Sigmoid colon (tissue), 7 donors: ENCODE measurements around the gene HRH4. TPM values are rescaled to one million over a fixed set of nuclear protein-coding genes. Genes with fewer than 3 reads are reported as not detected.

Experiments
- DNase-seq: peaks from one replicate; pipeline ENCODE4 v3.0.0-alpha.2; 2019
- H3K27ac ChIP-seq, 4 donors: fragments of 200-600 bp; sonication (generic); one replicate each; pipeline ENCODE4 v1.5.1; 2016 to 2019; ENCODE audit warnings: mild to moderate bottlenecking in 1 of 4
- H3K27me3 ChIP-seq, 3 donors: fragments of 200-600 bp; sonication (generic); one replicate each; pipeline ENCODE4 v1.5.1; 2019; ENCODE audit warnings: mild to moderate bottlenecking in 1 of 3
- H3K36me3 ChIP-seq, 4 donors: fragments of 200-600 bp; sonication (generic); one replicate each; pipeline ENCODE4 v1.5.1; 2016 to 2019
- H3K4me1 ChIP-seq, 4 donors: fragments of 200-600 bp; sonication (generic); one replicate each; pipeline ENCODE4 v1.5.1; 2017 to 2019
- H3K4me3 ChIP-seq, 4 donors: fragments of 200-600 bp; sonication (generic); one replicate each; pipeline ENCODE4 v1.5.1; 2017 to 2019; ENCODE audit warnings: mild to moderate bottlenecking in 2 of 4, moderate library complexity in 1 of 4
- H3K9me3 ChIP-seq, 4 donors: fragments of 200-600 bp in 3 of 4; sonication (generic) in 3 of 4; one replicate each; pipeline versions ENCODE4 v1.5.1 to v1.6.1; 2013 to 2019
- CTCF ChIP-seq, 4 experiments: fragments of 450-650 bp in 3 of 4; fragments of 200-600 bp in 1 of 4; IDR thresholded peaks; one replicate each; pipeline ENCODE4 v1.5.1; 2016 to 2019; ENCODE audit warnings: antibody characterized with exemption in 4 of 4, mild to moderate bottlenecking in 3 of 4, moderate library complexity in 2 of 4
- EP300 ChIP-seq, 4 donors: sonication (generic); formaldehyde crosslinking; IDR thresholded peaks; one replicate each; pipeline ENCODE4 v1.6.1; 2017; ENCODE audit warnings: antibody characterized with exemption in 4 of 4
- POLR2A ChIP-seq, 2 donors: fragments of 450-650 bp; IDR thresholded peaks; one replicate each; pipeline ENCODE4 v1.6.1; 2016; ENCODE audit warnings: antibody characterized with exemption in 2 of 2, mild to moderate bottlenecking in 2 of 2, moderate library complexity in 2 of 2
- POLR2AphosphoS5 ChIP-seq, 4 donors: sonication (generic); formaldehyde crosslinking; IDR thresholded peaks; one replicate each; pipeline ENCODE4 v1.6.1; 2017; ENCODE audit warnings: antibody characterized with exemption in 4 of 4
- WGBS, 2 donors: extraction: QIAGEN DNeasy Blood & Tissue Kit; methylation state at CpG; one replicate each; pipeline ENCODE4 v1.1.7; 2013; 5-methylcytosine and 5-hydroxymethylcytosine counted together
- intact Hi-C: fragments of 100-400 bp; cut with DNase I; formaldehyde crosslinking; loops from one replicate; pipeline ENCODE4 v1.15.1; 2023
- polyA plus RNA-seq, 3 donors: library from polyadenylated mRNA; stranded (reverse); fragments of 200-250 nt; gene quantifications; one replicate each; pipeline ENCODE4 v1.2.3, GENCODE V29; 2013
- total RNA-seq, 4 donors: library from RNA; depleted of rRNA; stranded (reverse); fragments of >200 nt; gene quantifications; one replicate each; pipeline ENCODE4 v1.1.0, GENCODE V29; 2016
- donor health status: healthy with polysubstance abuse.
- donor health status: Bipolar disorder and iron deficiency.
- donor health status: healthy.

HRH4 gene
- total RNA-seq (under 1 TPM in 1 of 4 donors, not detected in 3; under 0.01 TPM), polyA plus RNA-seq (under 1 TPM in 1 of 3 donors, not detected in 2; 0.01 TPM)

DNA sequence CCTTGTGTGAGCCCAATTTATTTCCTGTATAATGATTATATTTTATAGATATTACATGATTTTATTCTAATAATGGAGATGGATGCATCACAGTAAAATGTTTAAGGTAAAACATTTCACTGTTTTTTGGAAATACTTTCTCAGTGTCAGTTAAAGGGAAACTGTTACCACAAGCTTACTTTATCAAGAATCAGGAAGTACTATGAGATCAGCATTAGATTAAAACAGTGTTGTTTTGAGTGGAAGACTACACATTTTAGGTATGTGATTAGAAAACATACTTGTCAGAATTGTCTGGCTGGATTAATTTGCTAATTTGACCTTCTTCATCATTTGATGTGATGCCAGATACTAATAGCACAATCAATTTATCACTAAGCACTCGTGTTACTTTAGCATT lies at the start of gene HRH4:
TSS of gene HRH4 (plus strand) at position 250 of the 400 bp plus-strand sequence. CDS start at position 342, 92 bp downstream.
- 68 to 75% methylated on average over 1 of the region's 1 CpG for WGBS, 2 donors
- intact Hi-C loops: no loop called here

GRCh38 chr18:24413148-24413547 lies 47.3 kb upstream of the HRH4 start:
- intact Hi-C loops: no loop called here
- Histone ChIP-seq H3K4me1 (no peaks in the 10 kb centered on the region), H3K27me3 (peaks cover 0 to 12% (median 0%) of the 10 kb centered on the region in 3 donors), H3K9me3 (no peaks in the 10 kb centered on the region), H3K27ac (no peak overlapping the region), H3K4me3 (no peak overlapping the region), H3K36me3 (no peaks in the 10 kb centered on the region)
- DNase-seq: no peak
- TF ChIP-seq POLR2AphosphoS5 (IDR thresholded peaks at IDR 0.05) (no peak), EP300 (IDR thresholded peaks at IDR 0.05) (no peak), POLR2A (IDR thresholded peaks at IDR 0.05) (no peak), CTCF (IDR thresholded peaks at IDR 0.05) (no peak)
- 88 to 90% methylated on average over 2 of the region's 2 CpGs for WGBS, 2 donors

More for the DNA sequence above, at the start of gene HRH4:
- Histone ChIP-seq H3K4me1 (no peaks in the 10 kb centered on the region), H3K27ac (no peak within 1 kb of the TSS), H3K4me3 (no peak within 1 kb of the TSS), H3K27me3 (no peaks in the 10 kb centered on the region), H3K36me3 (no peaks in the 10 kb centered on the region), H3K9me3 (no peaks in the 10 kb centered on the region)
- no peak for DNase-seq
- TF ChIP-seq POLR2A (IDR thresholded peaks at IDR 0.05) (no peak), EP300 (IDR thresholded peaks at IDR 0.05) (no peak), CTCF (IDR thresholded peaks at IDR 0.05) (no peak), POLR2AphosphoS5 (IDR thresholded peaks at IDR 0.05) (no peak)

GRCh38 chr18:24414349-24415003 lies 46.0 kb upstream of the HRH4 start:
- no peak for DNase-seq
- Histone ChIP-seq H3K9me3 (no peaks in the 10 kb centered on the region), H3K27ac (no peak overlapping the region), H3K4me1 (no peaks in the 10 kb centered on the region), H3K36me3 (no peaks in the 10 kb centered on the region), H3K4me3 (no peak overlapping the region), H3K27me3 (peaks cover 0 to 25% (median 8%) of the 10 kb centered on the region in 3 donors)
- 73 to 77% methylated on average over 3 of the region's 3 CpGs for WGBS, 2 donors
- intact Hi-C loops: no loop called here
- TF ChIP-seq POLR2A (IDR thresholded peaks at IDR 0.05) (no peak), EP300 (IDR thresholded peaks at IDR 0.05) (no peak), POLR2AphosphoS5 (IDR thresholded peaks at IDR 0.05) (no peak), CTCF (IDR thresholded peaks at IDR 0.05) (no peak)

- no peaks in the 10 kb centered on the region for H3K9me3 ChIP-seq
- 63 to 73% methylated on average over 3 of the region's 3 CpGs for WGBS, 2 donors
- H3K27me3 ChIP-seq: peaks cover 0 to 36% (median 13%) of the 10 kb centered on the region in 3 donors
- TF ChIP-seq EP300 (IDR thresholded peaks at IDR 0.05) (no peak), POLR2AphosphoS5 (IDR thresholded peaks at IDR 0.05) (no peak), POLR2A (IDR thresholded peaks at IDR 0.05) (no peak), CTCF (IDR thresholded peaks at IDR 0.05) (no peak)
- H3K36me3 ChIP-seq: no peaks in the 10 kb centered on the region
- intact Hi-C loops: no loop called here
- no peak for DNase-seq
- H3K27ac ChIP-seq: no peak overlapping the region
- H3K4me1 ChIP-seq: no peaks in the 10 kb centered on the region
- H3K4me3 ChIP-seq: no peak overlapping the region
Measured at GRCh38 chr18:24417480-24417879, 43.0 kb upstream of the HRH4 start.
